Epithelial cell of proximal tubule (primary cell): ENCODE measurements around the gene RNF217. TPM values are rescaled to one million over a fixed set of nuclear protein-coding genes. Genes with fewer than 3 reads are reported as not detected.

Experiments
- DNase-seq: peaks from one replicate; pipeline ENCODE4 v3.0.0-alpha.2; 2011; ENCODE audit warnings: low read depth
- H3K4me3 ChIP-seq: 2 replicates; pipeline ENCODE4 v1.5.1; 2011; ENCODE audit warnings: low read depth, mild to moderate bottlenecking, low read length
- total RNA-seq: library from RNA; depleted of rRNA; stranded (reverse); fragments of >200 nt; gene quantifications from 2 replicates; pipeline ENCODE4 v1.2.3, GENCODE V29; 2015
- TF ChIP-seq, protein P1 (sequence below): conservative IDR thresholded peaks from 2 replicates; pipeline ENCODE4 v1.5.1; 2012; ENCODE audit warnings: low read depth, mild to moderate bottlenecking, low read length

Gene RNF217
- total RNA-seq, 1 donor from 2014 or later = 12.6 TPM

DNA sequence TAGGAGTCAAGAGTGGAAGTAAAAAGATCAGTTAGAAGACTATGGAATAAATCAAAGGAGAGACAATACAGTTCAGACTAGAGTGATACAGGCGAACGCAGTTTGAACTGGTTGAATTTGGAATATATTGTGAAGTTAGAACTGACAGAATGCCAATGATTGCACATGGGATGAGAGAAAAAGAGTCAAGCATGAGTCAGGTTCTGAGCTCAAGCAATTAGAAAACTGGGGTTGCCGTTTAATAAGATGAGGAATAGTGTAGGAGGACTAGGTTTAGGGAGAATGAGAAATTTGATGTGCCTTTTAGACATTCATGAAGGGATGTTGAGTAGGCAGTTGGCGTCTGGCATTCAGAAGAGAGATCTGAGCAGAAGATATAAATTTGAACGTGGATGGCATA is 8.0 kb downstream of the RNF217 start:
- no peak overlapping the region for H3K4me3 ChIP-seq
- DNase-seq = no peak
- TF ChIP-seq, protein P1, sequence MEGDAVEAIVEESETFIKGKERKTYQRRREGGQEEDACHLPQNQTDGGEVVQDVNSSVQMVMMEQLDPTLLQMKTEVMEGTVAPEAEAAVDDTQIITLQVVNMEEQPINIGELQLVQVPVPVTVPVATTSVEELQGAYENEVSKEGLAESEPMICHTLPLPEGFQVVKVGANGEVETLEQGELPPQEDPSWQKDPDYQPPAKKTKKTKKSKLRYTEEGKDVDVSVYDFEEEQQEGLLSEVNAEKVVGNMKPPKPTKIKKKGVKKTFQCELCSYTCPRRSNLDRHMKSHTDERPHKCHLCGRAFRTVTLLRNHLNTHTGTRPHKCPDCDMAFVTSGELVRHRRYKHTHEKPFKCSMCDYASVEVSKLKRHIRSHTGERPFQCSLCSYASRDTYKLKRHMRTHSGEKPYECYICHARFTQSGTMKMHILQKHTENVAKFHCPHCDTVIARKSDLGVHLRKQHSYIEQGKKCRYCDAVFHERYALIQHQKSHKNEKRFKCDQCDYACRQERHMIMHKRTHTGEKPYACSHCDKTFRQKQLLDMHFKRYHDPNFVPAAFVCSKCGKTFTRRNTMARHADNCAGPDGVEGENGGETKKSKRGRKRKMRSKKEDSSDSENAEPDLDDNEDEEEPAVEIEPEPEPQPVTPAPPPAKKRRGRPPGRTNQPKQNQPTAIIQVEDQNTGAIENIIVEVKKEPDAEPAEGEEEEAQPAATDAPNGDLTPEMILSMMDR = no peak

DNA sequence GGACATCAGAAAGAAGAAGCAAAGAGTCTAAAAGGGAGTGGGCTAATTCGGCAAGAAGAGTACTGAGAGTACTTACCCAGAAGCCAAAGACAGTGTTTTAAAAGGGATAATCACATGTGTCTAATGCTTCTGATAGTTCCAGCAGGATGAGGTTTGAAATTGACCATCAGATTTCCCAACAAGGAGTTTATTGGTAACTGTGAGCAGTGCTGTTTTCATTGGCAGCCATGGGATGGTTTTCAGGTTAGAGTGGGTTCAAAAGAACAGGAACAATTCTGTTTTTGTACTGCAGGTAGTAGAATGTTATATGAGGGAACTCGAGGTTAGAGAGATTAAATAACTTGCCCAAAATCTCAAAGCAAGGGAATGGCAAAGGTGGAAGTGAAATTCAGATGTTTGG is 8.5 kb downstream of the RNF217 start:
- TF ChIP-seq, protein P1 = no peak
- DNase-seq = no peak
- no peak overlapping the region for H3K4me3 ChIP-seq

DNA sequence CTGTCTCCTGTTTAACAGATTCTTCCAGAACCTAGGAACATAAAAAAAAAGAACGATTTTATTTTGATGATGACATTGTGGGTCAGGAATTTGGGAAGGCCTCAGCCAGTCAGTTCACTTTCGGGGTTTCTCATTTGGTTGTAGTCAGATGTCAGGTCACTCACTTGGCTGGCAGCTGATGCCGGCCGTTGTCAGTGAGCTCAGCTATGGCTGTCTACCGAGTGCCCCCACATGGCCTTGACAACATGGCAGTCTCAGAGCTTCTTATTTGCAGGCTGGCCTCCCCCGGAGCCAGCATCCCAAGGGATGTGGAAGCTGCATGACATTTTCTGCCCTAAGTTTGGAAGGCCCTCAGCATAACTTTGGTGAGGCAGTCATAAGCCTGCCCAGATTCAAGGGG is 11.5 kb downstream of the RNF217 start:
- TF ChIP-seq, protein P1 = no peak
- H3K4me3 ChIP-seq = no peak overlapping the region
- DNase-seq = no peak

DNA sequence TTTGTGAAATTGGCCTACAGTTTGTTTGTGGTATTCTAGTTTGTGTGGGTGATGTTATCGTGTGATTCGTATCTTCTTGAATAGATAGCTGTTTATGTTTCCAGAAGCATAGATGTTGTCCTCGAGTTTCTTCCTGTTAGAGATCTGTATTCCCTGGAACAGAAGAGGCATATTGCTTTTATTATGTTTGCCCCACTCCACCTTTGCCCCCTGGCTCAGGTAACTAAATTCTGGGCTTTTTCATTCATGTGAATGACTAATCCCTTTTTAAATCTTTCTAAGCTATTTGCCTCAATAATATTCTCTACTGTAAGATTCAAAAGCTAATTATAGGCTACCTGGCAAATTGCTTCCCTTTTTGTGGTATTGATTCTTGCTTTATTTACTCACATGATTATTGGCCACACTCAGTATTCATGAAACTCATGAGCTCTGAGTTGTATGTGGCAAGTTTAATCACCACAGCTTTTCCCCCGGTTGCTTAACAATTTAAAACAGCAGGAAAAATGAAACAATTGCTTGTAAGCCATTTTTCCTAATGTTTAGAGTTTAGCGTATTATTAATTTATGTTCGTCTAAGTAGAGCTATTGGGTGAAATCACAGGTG is 12.6 kb downstream of the RNF217 start:
- TF ChIP-seq, protein P1 = no peak
- DNase-seq = no peak
- no peak overlapping the region for H3K4me3 ChIP-seq

DNA sequence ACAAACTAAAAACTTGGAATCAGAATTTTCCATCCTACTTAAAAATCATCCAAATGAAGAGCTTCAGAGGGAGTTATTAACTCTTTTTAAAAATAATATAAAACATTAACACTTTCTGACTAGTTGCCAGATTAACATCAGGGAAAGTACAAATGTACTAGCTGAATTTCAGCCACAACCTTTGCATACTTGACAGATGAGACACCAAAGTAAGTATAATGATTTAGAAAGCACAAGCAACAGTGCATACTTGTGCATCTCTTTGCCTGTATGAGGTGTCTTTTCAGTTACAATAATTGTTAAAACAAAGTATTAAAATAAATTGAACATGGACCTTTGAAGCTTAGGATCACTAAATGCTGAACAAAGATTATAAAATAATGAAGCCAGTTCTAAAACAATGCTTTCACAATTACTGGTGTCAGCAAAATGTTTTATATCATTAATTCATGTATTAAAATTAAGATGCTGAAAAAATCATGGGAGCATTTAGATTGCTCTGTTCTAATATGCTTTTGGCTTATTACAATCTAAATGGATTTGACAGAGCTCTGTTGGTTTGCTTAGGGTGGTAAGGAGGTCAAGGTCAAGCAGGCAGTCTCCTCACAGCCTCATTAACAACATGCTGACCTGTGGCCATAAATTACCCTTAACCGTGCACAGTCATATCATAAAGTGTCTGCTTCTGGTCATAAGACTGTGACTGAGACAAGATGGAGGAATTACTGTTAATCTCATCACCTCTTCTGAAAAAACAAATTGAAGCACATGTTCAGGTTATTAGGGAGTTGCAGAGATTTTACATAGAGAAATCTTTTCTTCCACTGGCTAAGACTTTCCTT is 15.1 kb downstream of the RNF217 start:
- no peak for DNase-seq
- TF ChIP-seq, protein P1 = no peak
- no peak overlapping the region for H3K4me3 ChIP-seq

DNA sequence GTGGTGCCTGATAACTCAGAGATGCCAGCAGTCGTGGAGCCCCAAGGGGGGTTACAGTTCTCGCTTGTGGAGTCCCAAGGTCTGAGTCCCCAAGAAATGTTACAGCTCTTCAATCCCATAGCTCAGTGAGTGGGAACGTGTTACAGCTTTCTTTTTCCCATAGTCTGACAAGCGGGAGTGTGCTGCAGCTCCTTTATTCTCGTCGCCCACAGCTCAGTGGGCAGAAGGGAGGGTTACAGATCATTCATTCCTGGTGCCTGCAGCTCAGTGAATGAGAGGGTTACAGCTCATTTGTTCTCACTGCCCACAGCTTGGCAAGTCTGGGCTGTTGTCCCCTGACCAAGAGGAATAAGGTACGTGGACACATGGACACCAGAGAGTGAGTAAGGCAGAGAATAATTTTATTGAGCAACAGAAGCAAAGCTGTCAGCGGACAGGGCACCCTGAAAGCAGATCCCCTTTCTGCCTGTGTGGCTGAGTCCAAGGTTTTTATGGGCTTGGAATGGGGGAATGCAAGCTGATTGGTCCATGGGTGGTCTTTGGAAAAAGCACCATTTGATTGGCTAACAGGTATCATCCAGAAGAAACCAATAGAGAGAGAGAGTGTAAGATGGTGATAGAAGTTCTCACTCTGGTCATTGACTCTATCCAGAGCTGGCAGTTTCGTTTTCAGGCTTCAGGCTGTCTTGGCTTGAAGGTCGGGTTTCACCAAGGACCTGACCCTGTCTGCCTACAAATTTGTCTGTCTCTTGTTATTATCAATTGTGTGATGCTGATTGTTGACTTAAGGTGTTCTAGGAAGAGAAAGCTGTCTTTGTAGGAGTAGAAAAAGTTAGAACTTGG is 16.4 kb downstream of the RNF217 start:
- no peak for DNase-seq
- TF ChIP-seq, protein P1 = no peak

More for the DNA sequence above, 16.4 kb downstream of the RNF217 start:
- H3K4me3 ChIP-seq = no peak overlapping the region
